Measurements from ENCODE around the gene MEF2C.

The MEF2C gene

DNA sequence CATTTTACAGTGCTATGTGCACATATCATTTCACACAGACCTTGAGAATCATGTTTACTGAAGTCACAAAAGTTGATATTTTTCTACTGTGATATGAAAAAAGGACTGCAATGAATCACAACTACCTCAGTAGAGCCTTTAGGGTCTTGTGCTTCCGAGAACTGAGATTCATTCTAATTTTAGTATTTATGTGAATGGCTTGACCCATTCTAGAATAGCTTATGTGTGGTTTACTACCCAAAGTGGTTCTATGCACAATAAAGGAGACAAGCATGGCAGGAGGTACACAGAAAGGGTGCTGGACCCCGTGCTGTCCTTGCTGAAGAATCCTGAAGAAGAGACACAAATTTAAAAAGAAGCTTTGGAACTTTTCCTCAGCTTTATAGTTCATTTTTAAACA, 28.2 kb downstream of the MEF2C start:
- H3K9ac ChIP-seq (ENCODE audit: low read length) = no peak overlapping the region
- TF ChIP-seq EZH2 (IDR thresholded peaks at IDR 0.05; ENCODE audit: borderline replicate concordance, low read length) = no peak
- TF ChIP-seq, protein P1, sequence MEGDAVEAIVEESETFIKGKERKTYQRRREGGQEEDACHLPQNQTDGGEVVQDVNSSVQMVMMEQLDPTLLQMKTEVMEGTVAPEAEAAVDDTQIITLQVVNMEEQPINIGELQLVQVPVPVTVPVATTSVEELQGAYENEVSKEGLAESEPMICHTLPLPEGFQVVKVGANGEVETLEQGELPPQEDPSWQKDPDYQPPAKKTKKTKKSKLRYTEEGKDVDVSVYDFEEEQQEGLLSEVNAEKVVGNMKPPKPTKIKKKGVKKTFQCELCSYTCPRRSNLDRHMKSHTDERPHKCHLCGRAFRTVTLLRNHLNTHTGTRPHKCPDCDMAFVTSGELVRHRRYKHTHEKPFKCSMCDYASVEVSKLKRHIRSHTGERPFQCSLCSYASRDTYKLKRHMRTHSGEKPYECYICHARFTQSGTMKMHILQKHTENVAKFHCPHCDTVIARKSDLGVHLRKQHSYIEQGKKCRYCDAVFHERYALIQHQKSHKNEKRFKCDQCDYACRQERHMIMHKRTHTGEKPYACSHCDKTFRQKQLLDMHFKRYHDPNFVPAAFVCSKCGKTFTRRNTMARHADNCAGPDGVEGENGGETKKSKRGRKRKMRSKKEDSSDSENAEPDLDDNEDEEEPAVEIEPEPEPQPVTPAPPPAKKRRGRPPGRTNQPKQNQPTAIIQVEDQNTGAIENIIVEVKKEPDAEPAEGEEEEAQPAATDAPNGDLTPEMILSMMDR (IDR thresholded peaks at IDR 0.05; ENCODE audit: low read length) = no peak
- H3K79me2 ChIP-seq (ENCODE audit: insufficient read depth, low read length) = 0 out of 2 replicates have a peak, but pooled peaks cover 2% of the 10 kb centered on the region

DNA sequence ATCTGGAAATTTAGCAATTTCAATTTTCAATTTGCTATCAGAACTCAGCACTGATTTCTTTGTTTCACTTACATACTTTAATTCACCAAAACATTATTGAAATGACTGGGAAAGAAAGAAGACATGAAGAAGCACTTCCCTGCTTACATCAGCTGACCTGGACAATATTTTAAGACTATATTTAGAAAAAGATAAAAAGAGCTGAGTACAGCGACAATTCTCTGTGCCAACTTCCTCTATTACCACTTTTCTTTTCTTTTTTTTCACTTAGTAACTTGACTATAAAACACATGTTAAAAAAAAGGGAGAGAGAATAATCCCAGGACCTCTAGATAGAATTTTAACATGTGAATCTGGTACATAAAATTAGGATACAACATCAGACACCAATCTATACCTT, 35.6 kb downstream of the MEF2C start:
- Histone ChIP-seq H3F3A (ENCODE audit: insufficient read depth, low read length) (no peaks in the 10 kb centered on the region), H3K4me2 (ENCODE audit: low read length) (peak overlapping the region; percentile 44), H3K79me2 (ENCODE audit: insufficient read depth, low read length) (peaks cover 14% of the 10 kb centered on the region; the same call in 1 of the 2 replicates)

More for the DNA sequence above, 28.2 kb downstream of the MEF2C start:
- Histone ChIP-seq H3F3A (ENCODE audit: insufficient read depth, low read length) (no peaks in the 10 kb centered on the region), H4K20me1 (ENCODE audit: insufficient read depth, low read length) (no peaks in the 10 kb centered on the region), H3K27me3 (ENCODE audit: insufficient read depth, low read length) (no peaks in the 10 kb centered on the region), H3K9me2 (ENCODE audit: low read depth, low read length) (no peaks in the 10 kb centered on the region), H3K27ac (ENCODE audit: low read depth, low read length, poor library complexity, severe bottlenecking) (no peak overlapping the region), H3K36me3 (ENCODE audit: insufficient read depth, low read length) (peaks cover 47% of the 10 kb centered on the region), H3K9me3 (ENCODE audit: low read length) (peaks cover 9% of the 10 kb centered on the region; the same call in 1 of the 2 replicates), H3K4me1 (ENCODE audit: insufficient read depth, low read length, severe bottlenecking) (peaks cover 13% of the 10 kb centered on the region), H2AFZ (ENCODE audit: low read length) (no peak overlapping the region), H3K4me3 (ENCODE audit: low read depth, low read length, poor library complexity, severe bottlenecking) (no peak overlapping the region), H3K4me2 (ENCODE audit: low read length) (no peak overlapping the region)

DNA sequence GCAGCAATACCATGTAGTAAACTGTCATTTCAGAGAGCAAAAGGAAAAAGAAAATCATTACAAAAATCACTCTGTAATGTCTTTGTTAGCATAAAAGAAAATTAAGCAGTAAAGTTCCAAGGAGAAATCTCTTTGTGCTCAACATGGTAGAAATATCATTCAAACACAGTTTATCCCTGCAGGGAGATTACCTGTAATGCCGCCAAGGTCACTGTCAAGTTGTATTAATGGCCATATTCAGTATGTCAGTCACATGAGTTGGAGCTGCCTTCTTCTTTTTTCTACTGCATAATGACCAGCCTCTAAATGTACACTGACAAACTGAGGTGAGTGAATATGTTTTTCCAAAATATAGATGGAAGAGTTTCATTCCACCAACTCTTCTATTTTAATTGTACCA, 36.5 kb downstream of the MEF2C start:
- H2AFZ ChIP-seq (ENCODE audit: low read length) = no peak overlapping the region
- H3K9me3 ChIP-seq (ENCODE audit: low read length) = no peaks in the 10 kb centered on the region
- no peaks in the 10 kb centered on the region for H3K27me3 ChIP-seq (ENCODE audit: insufficient read depth, low read length)
- H4K20me1 ChIP-seq (ENCODE audit: insufficient read depth, low read length) = no peaks in the 10 kb centered on the region
- no peak overlapping the region for H3K27ac ChIP-seq (ENCODE audit: low read depth, low read length, poor library complexity, severe bottlenecking)
- 0 out of 2 replicates have a peak, but pooled peaks cover 3% of the 10 kb centered on the region for H3F3A ChIP-seq (ENCODE audit: insufficient read depth, low read length)
- no peak overlapping the region for H3K9ac ChIP-seq (ENCODE audit: low read length)
- H3K9me2 ChIP-seq (ENCODE audit: low read depth, low read length) = no peaks in the 10 kb centered on the region
- no peak overlapping the region for H3K4me2 ChIP-seq (ENCODE audit: low read length)
- peaks cover 7% of the 10 kb centered on the region for H3K36me3 ChIP-seq (ENCODE audit: insufficient read depth, low read length)
- H3K4me1 ChIP-seq (ENCODE audit: insufficient read depth, low read length, severe bottlenecking) = peaks cover 65% of the 10 kb centered on the region
- H3K4me3 ChIP-seq (ENCODE audit: low read depth, low read length, poor library complexity, severe bottlenecking) = no peak overlapping the region
- TF ChIP-seq EZH2 (IDR thresholded peaks at IDR 0.05; ENCODE audit: borderline replicate concordance, low read length) = no peak
- TF ChIP-seq, protein P1 (IDR thresholded peaks at IDR 0.05; ENCODE audit: low read length) = no peak
- H3K79me2 ChIP-seq (ENCODE audit: insufficient read depth, low read length) = peaks cover 14% of the 10 kb centered on the region; the same call in 1 of the 2 replicates

More for the DNA sequence above, 35.6 kb downstream of the MEF2C start:
- TF ChIP-seq EZH2 (IDR thresholded peaks at IDR 0.05; ENCODE audit: borderline replicate concordance, low read length) = no peak
- TF ChIP-seq, protein P1 (IDR thresholded peaks at IDR 0.05; ENCODE audit: low read length) = no peak
- Histone ChIP-seq H3K27ac (ENCODE audit: low read depth, low read length, poor library complexity, severe bottlenecking) (peak overlapping the region; percentile 22), H3K27me3 (ENCODE audit: insufficient read depth, low read length) (no peaks in the 10 kb centered on the region), H3K9ac (ENCODE audit: low read length) (peak overlapping the region; percentile 7; the same call in 1 of the 2 replicates), H3K4me1 (ENCODE audit: insufficient read depth, low read length, severe bottlenecking) (peaks cover 55% of the 10 kb centered on the region), H2AFZ (ENCODE audit: low read length) (no peak overlapping the region), H3K9me2 (ENCODE audit: low read depth, low read length) (no peaks in the 10 kb centered on the region), H3K36me3 (ENCODE audit: insufficient read depth, low read length) (peaks cover 7% of the 10 kb centered on the region), H3K4me3 (ENCODE audit: low read depth, low read length, poor library complexity, severe bottlenecking) (peak overlapping the region; percentile 9), H4K20me1 (ENCODE audit: insufficient read depth, low read length) (no peaks in the 10 kb centered on the region), H3K9me3 (ENCODE audit: low read length) (no peaks in the 10 kb centered on the region)
